ENCODE data around the gene ARL8B. TPM values are rescaled to one million over a fixed set of nuclear protein-coding genes. Genes with fewer than 3 reads are reported as not detected.

ARL8B gene
- total and polyA plus RNA-seq, 10 of the 15 experiments (the other 5 are each of a cell fraction or from before 2014, with no cell fraction given): 22.0 to 80.6 (median 43.7) TPM

- TF ChIP-seq BCLAF1 (IDR thresholded peaks at IDR 0.05) (no peak), MTA3 (IDR thresholded peaks at IDR 0.05; ENCODE audit: borderline replicate concordance, low read length) (no peak), NFYB (IDR thresholded peaks at IDR 0.05; ENCODE audit: insufficient read depth, low read depth, low read length) (no peak), IRF4 (IDR thresholded peaks at IDR 0.05; ENCODE audit: low read depth, low read length) (no peak), PRDM15 (CRISPR knock-in tag; IDR thresholded peaks at IDR 0.05) (no peak)
Measured at GRCh38 chr3:5160321-5160720, 38.2 kb downstream of the ARL8B start (continued).

All from GM12878 (cell line).